Epithelial cell of esophagus (primary cell): ENCODE results near the gene MORN1.
A peak's percentile ranks its signal among the peaks of the same experiment; 100 is the strongest.
"Not testable (repeated sequence)": the region's sequence is repeated elsewhere in the genome, so short reads cannot be mapped to it uniquely, and the experiment has no call there.

Experiments
- DNase-seq: peaks from one replicate; pipeline ENCODE4 v3.0.0; 2010; ENCODE audit warnings: low read depth
- H3K4me3 ChIP-seq: 2 replicates; pipeline ENCODE4 v1.5.1; 2011; ENCODE audit warnings: mild to moderate bottlenecking, low read length, control low read depth
- TF ChIP-seq, protein P1 (sequence below): IDR thresholded peaks from 2 replicates; pipeline ENCODE4 v1.5.1; 2011; ENCODE audit warnings: low read depth, mild to moderate bottlenecking, low read length, control low read depth, inconsistent platforms; ENCODE audit not compliant: insufficient read depth; ENCODE audit errors: missing control alignments

Gene MORN1

DNA sequence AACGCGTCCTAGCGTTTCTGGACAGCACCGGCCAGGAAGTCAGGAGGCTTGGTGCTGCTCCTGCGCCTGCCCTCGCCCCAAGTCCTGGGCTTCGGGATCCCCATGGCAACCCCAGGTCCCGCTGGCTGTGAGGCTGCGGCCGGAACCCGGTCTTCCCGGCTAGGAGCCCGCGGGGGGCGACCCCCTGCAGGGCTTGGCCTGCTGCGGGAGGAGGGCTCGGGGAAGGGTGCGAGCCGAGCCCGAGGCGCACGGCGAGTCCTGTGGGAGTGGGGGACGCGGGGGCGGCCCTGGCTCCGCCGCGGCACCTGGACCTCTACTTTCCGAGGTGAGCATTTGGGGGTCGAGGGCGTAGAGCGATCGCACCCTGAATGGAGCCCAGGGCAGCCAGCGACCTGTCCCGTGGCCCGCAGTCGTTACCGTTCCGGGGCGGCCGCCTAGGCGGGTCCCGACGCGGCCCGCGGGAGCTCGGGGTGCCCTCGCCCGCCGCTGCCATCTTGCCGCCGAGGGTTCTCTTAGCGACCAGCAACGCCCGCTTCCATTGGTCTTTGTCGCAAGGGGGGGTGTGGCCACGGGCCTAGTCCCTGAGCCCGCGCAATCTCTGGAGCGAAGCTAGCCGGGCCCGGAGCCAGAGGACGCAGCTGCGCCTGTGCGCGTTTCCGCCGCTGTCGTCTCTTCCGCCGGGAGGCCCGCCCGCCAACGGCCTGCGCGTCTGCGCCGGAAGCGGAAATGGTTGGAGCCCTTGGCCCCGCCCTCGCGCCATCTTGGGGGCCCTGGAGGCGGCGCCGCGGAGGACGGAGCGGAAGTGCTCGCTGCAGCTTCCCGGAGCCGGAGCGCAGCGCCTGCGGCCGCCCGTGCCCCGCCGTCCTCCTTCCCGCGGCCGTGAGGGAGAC lies at the start of gene MORN1, which contains the start of gene RER1:
Gene MORN1, minus strand, starts transcription at position 514 of the 890 bp plus-strand sequence. Its CDS starts 21 bp downstream, at position 493.
Gene RER1, plus strand, starts transcription at position 801 of the 890 bp plus-strand sequence. CDS start 3,950 bp downstream, outside the sequence.
- peak; percentile 99 for DNase-seq
- peak within 1 kb of the TSS; percentile 79 for H3K4me3 ChIP-seq
- TF ChIP-seq, protein P1, sequence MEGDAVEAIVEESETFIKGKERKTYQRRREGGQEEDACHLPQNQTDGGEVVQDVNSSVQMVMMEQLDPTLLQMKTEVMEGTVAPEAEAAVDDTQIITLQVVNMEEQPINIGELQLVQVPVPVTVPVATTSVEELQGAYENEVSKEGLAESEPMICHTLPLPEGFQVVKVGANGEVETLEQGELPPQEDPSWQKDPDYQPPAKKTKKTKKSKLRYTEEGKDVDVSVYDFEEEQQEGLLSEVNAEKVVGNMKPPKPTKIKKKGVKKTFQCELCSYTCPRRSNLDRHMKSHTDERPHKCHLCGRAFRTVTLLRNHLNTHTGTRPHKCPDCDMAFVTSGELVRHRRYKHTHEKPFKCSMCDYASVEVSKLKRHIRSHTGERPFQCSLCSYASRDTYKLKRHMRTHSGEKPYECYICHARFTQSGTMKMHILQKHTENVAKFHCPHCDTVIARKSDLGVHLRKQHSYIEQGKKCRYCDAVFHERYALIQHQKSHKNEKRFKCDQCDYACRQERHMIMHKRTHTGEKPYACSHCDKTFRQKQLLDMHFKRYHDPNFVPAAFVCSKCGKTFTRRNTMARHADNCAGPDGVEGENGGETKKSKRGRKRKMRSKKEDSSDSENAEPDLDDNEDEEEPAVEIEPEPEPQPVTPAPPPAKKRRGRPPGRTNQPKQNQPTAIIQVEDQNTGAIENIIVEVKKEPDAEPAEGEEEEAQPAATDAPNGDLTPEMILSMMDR: no peak

- DNase-seq, H3K4me3 ChIP-seq: not testable (repeated sequence)
Observed at GRCh38 chr1:2440346-2440745, 49.0 kb upstream of the MORN1 start.

GRCh38 chr1:2439369-2439768 lies 48.0 kb upstream of the MORN1 start:
- TF ChIP-seq, protein P1: no peak
- no peak overlapping the region for H3K4me3 ChIP-seq

DNA sequence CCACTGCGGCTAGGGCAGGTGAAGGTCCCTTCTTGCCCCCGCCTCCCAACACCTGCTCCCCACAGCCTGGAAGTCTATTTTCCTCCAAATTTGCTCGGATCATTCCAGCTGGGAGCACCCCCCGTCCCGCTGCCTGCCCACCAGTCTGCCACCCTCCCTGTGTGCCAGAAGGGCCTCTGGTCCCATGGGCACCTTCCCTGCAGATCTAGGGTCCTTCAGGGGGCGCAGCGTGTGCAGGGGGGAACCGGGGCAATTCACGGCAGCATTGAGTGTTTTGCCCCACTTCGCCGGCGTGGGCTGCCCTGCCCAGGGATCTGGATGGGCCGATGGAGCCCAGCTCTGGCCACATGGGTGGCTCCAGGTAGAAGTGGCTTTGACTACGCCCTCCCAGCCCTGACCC lies 47.3 kb upstream of the MORN1 start:
- DNase-seq: no peak
- H3K4me3 ChIP-seq: no peak overlapping the region
- TF ChIP-seq, protein P1: no peak

More at GRCh38 chr1:2439369-2439768, 48.0 kb upstream of the MORN1 start:
- DNase-seq: no peak

- no peak overlapping the region for H3K4me3 ChIP-seq
- DNase-seq: no peak
- TF ChIP-seq, protein P1: no peak
Observed at GRCh38 chr1:2438038-2438437, 46.7 kb upstream of the MORN1 start.

DNA sequence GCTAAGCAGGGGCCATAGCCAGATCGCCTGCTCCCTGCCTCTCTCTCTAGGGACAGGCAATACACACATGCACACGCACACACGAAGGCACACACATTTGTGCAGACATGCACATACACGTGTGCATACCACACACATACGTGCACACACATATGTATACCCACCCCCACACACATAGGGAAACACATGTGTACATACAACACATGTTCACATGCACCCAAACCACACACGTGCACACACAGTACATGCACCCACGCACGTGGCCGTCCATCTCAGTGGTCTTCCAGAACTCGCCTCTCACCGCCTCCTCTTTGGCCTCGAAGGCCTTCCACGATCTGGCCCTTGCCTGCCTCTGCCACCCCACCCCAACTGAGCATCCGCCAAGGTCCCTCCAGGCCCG lies 46.3 kb upstream of the MORN1 start:
- TF ChIP-seq, protein P1: no peak
- no peak overlapping the region for H3K4me3 ChIP-seq
- no peak for DNase-seq

GRCh38 chr1:2436876-2437275 lies 45.5 kb upstream of the MORN1 start:
- no peak overlapping the region for H3K4me3 ChIP-seq
- no peak for DNase-seq
- TF ChIP-seq, protein P1: no peak
